WTC11 (cell line): ENCODE data around the gene SGF29. TPM values are rescaled to one million over a fixed set of nuclear protein-coding genes. Genes with fewer than 3 reads are reported as not detected.

Source experiments
- ATAC-seq: fragments of 200-7000 bp; cut with Tn5 transposase; 2 replicates; pipeline ENCODE4 v1.10.0; 2021; ENCODE audit warnings: mild to moderate bottlenecking, moderate library complexity
- CTCF ChIA-PET: fragments of 300-600 bp; sonication (Branson Sonifier 250); formaldehyde crosslinking; loops from one replicate; lab custom pipeline; 2021; ENCODE audit warnings: antibody characterized with exemption; lab: Charles Lee
- POLR2A ChIA-PET: fragments of 350-600 bp; sonication (Branson Sonifier 250); formaldehyde crosslinking; loops from one replicate; lab custom pipeline; 2021; ENCODE audit warnings: antibody characterized with exemption; lab: Charles Lee
- DNase-seq: peaks from one replicate; pipeline ENCODE4 v3.0.0; 2021; ENCODE audit warnings: low spot score
- H3K27ac Mint-ChIP-seq: 2 replicates; pipeline ENCODE4 v1.8.0; 2021; ENCODE audit warnings: mixed read lengths
- H3K27me3 Mint-ChIP-seq: 2 replicates; pipeline ENCODE4 v1.8.0; 2021; ENCODE audit warnings: low read depth, mild to moderate bottlenecking, moderate library complexity, mixed read lengths
- H3K36me3 Mint-ChIP-seq: 2 replicates; pipeline ENCODE4 v1.8.0; 2021; ENCODE audit warnings: mixed read lengths
- H3K4me1 Mint-ChIP-seq: 2 replicates; pipeline ENCODE4 v1.8.0; 2022; ENCODE audit warnings: mixed read lengths
- H3K4me3 Mint-ChIP-seq: 2 replicates; pipeline ENCODE4 v1.8.0; 2021; ENCODE audit warnings: mild to moderate bottlenecking, moderate library complexity, mixed read lengths
- H3K9me3 Mint-ChIP-seq: 2 replicates; pipeline ENCODE4 v1.8.0; 2021; ENCODE audit warnings: mixed read lengths
- CREB1 ChIP-seq: sonication (generic); formaldehyde crosslinking; IDR thresholded peaks from 2 replicates; pipeline ENCODE4 v1.8.0; 2023; ENCODE audit warnings: mild to moderate bottlenecking, missing genetic modification reagents
- GRHL2 ChIP-seq: fragments of 250-450 bp; sonication (Bioruptor Pico); IDR thresholded peaks from 2 replicates; pipeline ENCODE4 v1.8.0; 2022; ENCODE audit warnings: mild to moderate bottlenecking, moderate library complexity; ENCODE audit not compliant: insufficient replicate concordance, severe bottlenecking
- KAT7 ChIP-seq: sonication (generic); formaldehyde crosslinking; IDR thresholded peaks from 2 replicates; pipeline ENCODE4 v1.8.1; 2023; ENCODE audit warnings: missing genetic modification reagents, mild to moderate bottlenecking, borderline replicate concordance
- MXD4 ChIP-seq: fragments of 250-450 bp; sonication (Bioruptor Pico); IDR thresholded peaks from 2 replicates; pipeline ENCODE4 v1.8.0; 2021; ENCODE audit warnings: mild to moderate bottlenecking, moderate library complexity, borderline replicate concordance
- MYBL2 ChIP-seq: sonication (generic); formaldehyde crosslinking; IDR thresholded peaks from 2 replicates; pipeline ENCODE4 v1.8.1; 2023; ENCODE audit warnings: mild to moderate bottlenecking, moderate library complexity, missing genetic modification reagents
- OVOL2 ChIP-seq: fragments of 250-450 bp; sonication (Bioruptor Pico); IDR thresholded peaks from 2 replicates; pipeline ENCODE4 v1.9.0; 2021; ENCODE audit warnings: mild to moderate bottlenecking, borderline replicate concordance
- TEAD4 ChIP-seq: sonication (generic); formaldehyde crosslinking; IDR thresholded peaks from 2 replicates; pipeline ENCODE4 v1.8.0; 2022; ENCODE audit warnings: mild to moderate bottlenecking, missing genetic modification reagents
- ZNF219 ChIP-seq: sonication (generic); formaldehyde crosslinking; IDR thresholded peaks from 2 replicates; pipeline ENCODE4 v1.8.0; 2023; ENCODE audit warnings: missing genetic modification reagents, mild to moderate bottlenecking, borderline replicate concordance
- ZNF232 ChIP-seq: sonication (generic); formaldehyde crosslinking; IDR thresholded peaks from 2 replicates; pipeline ENCODE4 v1.8.0; 2022; ENCODE audit warnings: mild to moderate bottlenecking, missing genetic modification reagents
- ZNF423 ChIP-seq: fragments of 250-450 bp; sonication (Bioruptor Pico); IDR thresholded peaks from 2 replicates; pipeline ENCODE4 v2.1.2; 2022; ENCODE audit warnings: mild to moderate bottlenecking, moderate library complexity
- total RNA-seq: library from RNA; stranded (reverse); gene quantifications from 3 replicates; pipeline ENCODE4 v1.2.3, GENCODE V29; 2021
- TF ChIP-seq, protein P1 (sequence below): sonication (generic); formaldehyde crosslinking; IDR thresholded peaks from 2 replicates; pipeline ENCODE4 v1.8.1; 2022; ENCODE audit warnings: low read depth, missing genetic modification reagents, borderline replicate concordance
- TF ChIP-seq, protein P2 (sequence below): sonication (generic); formaldehyde crosslinking; IDR thresholded peaks from 2 replicates; pipeline ENCODE4 v1.8.1; 2023; ENCODE audit warnings: mild to moderate bottlenecking, missing genetic modification reagents, moderate library complexity
- TF ChIP-seq, protein P3 (sequence below): sonication (generic); formaldehyde crosslinking; IDR thresholded peaks from 2 replicates; pipeline ENCODE4 v1.8.0; 2023; ENCODE audit warnings: missing genetic modification reagents, mild to moderate bottlenecking, borderline replicate concordance
- TF ChIP-seq, protein P4 (sequence below): sonication (generic); formaldehyde crosslinking; IDR thresholded peaks from 2 replicates; pipeline ENCODE4 v1.8.1; 2022; ENCODE audit warnings: mild to moderate bottlenecking, missing genetic modification reagents, moderate library complexity, borderline replicate concordance

SGF29 gene
- total RNA-seq, 1 experiment from 2014 or later, result 15.0 TPM

DNA sequence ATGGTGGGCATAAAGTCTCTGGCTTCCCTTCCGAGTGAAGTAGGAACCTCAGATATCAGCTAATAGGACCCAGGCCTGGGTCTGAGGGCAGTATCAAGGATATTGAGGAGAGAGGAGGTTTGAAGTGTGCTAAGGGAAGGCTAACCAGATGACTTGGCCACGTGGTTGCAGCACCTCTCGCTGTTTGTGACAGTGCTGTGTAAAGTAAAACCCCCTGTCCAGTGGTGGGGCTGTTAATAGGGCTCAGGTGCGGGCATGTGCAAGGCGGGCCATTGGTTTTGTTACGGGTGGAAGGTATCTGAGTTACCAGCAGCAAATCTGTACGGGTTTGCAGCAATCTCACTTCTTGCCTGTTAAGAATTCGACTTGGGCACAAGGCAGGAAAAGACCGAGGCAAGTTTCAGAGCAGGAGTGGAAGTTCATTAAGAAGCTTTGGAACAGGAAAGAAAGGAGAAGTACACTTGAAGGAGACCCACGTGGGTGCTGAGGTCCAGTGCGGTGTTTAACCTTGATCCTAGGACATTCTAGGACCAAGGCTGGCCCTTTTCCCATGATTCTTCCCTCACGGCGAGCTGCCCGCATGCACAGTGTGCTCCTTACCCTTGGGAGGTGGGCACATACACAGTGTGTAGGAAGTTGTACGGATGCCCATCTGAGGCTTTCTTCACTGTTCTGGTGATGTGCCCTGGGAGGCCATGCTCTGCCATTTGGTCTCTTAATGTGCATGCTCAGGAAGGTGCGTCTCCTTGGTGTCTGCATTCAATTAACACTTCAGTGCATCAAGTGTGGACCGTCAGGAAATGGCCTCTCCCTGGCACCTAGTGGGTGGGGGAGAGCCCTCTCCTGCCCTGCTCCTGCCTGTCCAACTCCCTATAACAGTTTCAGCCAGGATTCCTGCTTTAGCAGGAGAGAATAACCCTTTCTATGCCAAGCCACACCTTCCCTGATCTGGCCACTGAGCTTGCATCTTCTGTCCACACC, 20.3 kb downstream of the SGF29 start:
- TF ChIP-seq KAT7 (no peak), GRHL2 (CRISPR knock-in tag) (no peak), ZNF219 (no peak), OVOL2 (CRISPR knock-in tag) (no peak)
- TF ChIP-seq, protein P1, sequence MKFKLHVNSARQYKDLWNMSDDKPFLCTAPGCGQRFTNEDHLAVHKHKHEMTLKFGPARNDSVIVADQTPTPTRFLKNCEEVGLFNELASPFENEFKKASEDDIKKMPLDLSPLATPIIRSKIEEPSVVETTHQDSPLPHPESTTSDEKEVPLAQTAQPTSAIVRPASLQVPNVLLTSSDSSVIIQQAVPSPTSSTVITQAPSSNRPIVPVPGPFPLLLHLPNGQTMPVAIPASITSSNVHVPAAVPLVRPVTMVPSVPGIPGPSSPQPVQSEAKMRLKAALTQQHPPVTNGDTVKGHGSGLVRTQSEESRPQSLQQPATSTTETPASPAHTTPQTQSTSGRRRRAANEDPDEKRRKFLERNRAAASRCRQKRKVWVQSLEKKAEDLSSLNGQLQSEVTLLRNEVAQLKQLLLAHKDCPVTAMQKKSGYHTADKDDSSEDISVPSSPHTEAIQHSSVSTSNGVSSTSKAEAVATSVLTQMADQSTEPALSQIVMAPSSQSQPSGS, result no peak
- TF ChIP-seq, protein P2, sequence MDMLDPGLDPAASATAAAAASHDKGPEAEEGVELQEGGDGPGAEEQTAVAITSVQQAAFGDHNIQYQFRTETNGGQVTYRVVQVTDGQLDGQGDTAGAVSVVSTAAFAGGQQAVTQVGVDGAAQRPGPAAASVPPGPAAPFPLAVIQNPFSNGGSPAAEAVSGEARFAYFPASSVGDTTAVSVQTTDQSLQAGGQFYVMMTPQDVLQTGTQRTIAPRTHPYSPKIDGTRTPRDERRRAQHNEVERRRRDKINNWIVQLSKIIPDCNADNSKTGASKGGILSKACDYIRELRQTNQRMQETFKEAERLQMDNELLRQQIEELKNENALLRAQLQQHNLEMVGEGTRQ (CRISPR knock-in tag), result no peak
- TF ChIP-seq, protein P3, sequence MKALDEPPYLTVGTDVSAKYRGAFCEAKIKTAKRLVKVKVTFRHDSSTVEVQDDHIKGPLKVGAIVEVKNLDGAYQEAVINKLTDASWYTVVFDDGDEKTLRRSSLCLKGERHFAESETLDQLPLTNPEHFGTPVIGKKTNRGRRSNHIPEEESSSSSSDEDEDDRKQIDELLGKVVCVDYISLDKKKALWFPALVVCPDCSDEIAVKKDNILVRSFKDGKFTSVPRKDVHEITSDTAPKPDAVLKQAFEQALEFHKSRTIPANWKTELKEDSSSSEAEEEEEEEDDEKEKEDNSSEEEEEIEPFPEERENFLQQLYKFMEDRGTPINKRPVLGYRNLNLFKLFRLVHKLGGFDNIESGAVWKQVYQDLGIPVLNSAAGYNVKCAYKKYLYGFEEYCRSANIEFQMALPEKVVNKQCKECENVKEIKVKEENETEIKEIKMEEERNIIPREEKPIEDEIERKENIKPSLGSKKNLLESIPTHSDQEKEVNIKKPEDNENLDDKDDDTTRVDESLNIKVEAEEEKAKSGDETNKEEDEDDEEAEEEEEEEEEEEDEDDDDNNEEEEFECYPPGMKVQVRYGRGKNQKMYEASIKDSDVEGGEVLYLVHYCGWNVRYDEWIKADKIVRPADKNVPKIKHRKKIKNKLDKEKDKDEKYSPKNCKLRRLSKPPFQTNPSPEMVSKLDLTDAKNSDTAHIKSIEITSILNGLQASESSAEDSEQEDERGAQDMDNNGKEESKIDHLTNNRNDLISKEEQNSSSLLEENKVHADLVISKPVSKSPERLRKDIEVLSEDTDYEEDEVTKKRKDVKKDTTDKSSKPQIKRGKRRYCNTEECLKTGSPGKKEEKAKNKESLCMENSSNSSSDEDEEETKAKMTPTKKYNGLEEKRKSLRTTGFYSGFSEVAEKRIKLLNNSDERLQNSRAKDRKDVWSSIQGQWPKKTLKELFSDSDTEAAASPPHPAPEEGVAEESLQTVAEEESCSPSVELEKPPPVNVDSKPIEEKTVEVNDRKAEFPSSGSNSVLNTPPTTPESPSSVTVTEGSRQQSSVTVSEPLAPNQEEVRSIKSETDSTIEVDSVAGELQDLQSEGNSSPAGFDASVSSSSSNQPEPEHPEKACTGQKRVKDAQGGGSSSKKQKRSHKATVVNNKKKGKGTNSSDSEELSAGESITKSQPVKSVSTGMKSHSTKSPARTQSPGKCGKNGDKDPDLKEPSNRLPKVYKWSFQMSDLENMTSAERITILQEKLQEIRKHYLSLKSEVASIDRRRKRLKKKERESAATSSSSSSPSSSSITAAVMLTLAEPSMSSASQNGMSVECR (CRISPR knock-in tag), result no peak
- no peak overlapping the region for H3K4me3 Mint-ChIP-seq
- no peaks in the 10 kb centered on the region for H3K9me3 Mint-ChIP-seq
- H3K36me3 Mint-ChIP-seq, result no peaks in the 10 kb centered on the region
- ATAC-seq (no peak), DNase-seq (no peak)
- H3K27me3 Mint-ChIP-seq, result no peaks in the 10 kb centered on the region
- POLR2A ChIA-PET, result interaction anchor here (0.6 kb wide), 1 partner anchor 338 kb away, joined by 3 read pairs; no protein-coding TSS in a partner anchor
- peaks cover 27% of the 10 kb centered on the region for H3K4me1 Mint-ChIP-seq
- no peak overlapping the region; the same call in 1 of the 2 replicates for H3K27ac Mint-ChIP-seq
- CTCF ChIA-PET, result interaction anchor here (0.6 to 1.8 kb wide), 3 partner anchors 24 to 90 kb away, joined by 5 to 8 read pairs (median 5); partner anchors contain the start of gene SULT1A2

DNA sequence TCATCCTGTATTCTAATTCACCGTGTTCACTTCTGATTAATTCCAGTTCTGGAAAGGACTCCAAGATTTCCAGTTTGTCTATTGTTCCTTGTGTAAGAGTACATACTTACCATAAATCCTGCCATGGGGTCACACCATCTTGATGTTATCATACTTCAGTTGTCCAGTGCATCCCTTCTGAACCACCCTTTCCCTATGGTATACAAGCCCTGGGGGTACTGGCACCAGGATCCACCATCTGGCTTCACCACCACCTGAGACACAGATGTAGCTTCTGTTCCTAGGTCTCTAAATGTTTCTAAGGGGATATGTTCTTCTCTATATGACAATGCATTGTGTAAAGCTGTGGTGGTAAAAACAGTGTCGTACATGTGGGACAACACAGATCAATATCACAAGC, 21.2 kb downstream of the SGF29 start:
- Mint-ChIP-seq H3K4me1 (peaks cover 27% of the 10 kb centered on the region), H3K4me3 (no peak overlapping the region)
- TF ChIP-seq MYBL2 (CRISPR knock-in tag), result no peak
- TF ChIP-seq TEAD4 (CRISPR knock-in tag), result no peak
- no peak for TF ChIP-seq KAT7
- TF ChIP-seq CREB1 (CRISPR knock-in tag), result no peak
- TF ChIP-seq, protein P4, sequence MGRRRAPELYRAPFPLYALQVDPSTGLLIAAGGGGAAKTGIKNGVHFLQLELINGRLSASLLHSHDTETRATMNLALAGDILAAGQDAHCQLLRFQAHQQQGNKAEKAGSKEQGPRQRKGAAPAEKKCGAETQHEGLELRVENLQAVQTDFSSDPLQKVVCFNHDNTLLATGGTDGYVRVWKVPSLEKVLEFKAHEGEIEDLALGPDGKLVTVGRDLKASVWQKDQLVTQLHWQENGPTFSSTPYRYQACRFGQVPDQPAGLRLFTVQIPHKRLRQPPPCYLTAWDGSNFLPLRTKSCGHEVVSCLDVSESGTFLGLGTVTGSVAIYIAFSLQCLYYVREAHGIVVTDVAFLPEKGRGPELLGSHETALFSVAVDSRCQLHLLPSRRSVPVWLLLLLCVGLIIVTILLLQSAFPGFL (CRISPR knock-in tag), result no peak
- no peak for TF ChIP-seq ZNF232
- TF ChIP-seq ZNF423 (CRISPR knock-in tag), result no peak
- no peak for TF ChIP-seq MXD4 (CRISPR knock-in tag)
- TF ChIP-seq, all 79 proteins: peak for 0
- ATAC-seq, result no peak
- Mint-ChIP-seq H3K27me3 (no peaks in the 10 kb centered on the region), H3K27ac (no peak overlapping the region), H3K9me3 (no peaks in the 10 kb centered on the region), H3K36me3 (no peaks in the 10 kb centered on the region)
- CTCF ChIA-PET, result no interaction called here
- DNase-seq, result no peak
- POLR2A ChIA-PET, result no interaction called here
